Activated T-cell treated with anti-CD3 and anti-CD28 coated beads, Interleukin-2, amount 50 U/mL, for 24 hours (primary cell): ENCODE measurements around the gene AGBL4.

Source experiments
- DNase-seq: peaks from one replicate; pipeline ENCODE4 v3.0.0-alpha.2; 2020
- H3K27ac Mint-ChIP-seq: 2 replicates; pipeline ENCODE4 v1.8.0; 2020; ENCODE audit warnings: mild to moderate bottlenecking, mixed read lengths
- H3K27me3 Mint-ChIP-seq: 2 replicates; pipeline ENCODE4 v1.8.0; 2020; ENCODE audit warnings: mixed read lengths
- H3K36me3 Mint-ChIP-seq: 2 replicates; pipeline ENCODE4 v1.8.0; 2020; ENCODE audit warnings: low read depth, mixed read lengths
- H3K4me1 Mint-ChIP-seq: 2 replicates; pipeline ENCODE4 v1.8.0; 2020; ENCODE audit warnings: low read depth, mixed read lengths
- H3K4me3 Mint-ChIP-seq: 2 replicates; pipeline ENCODE4 v1.8.0; 2020; ENCODE audit warnings: mild to moderate bottlenecking, moderate library complexity, mixed read lengths
- H3K9me3 Mint-ChIP-seq: 2 replicates; pipeline ENCODE4 v1.8.0; 2020; ENCODE audit warnings: mixed read lengths

AGBL4 gene

DNA sequence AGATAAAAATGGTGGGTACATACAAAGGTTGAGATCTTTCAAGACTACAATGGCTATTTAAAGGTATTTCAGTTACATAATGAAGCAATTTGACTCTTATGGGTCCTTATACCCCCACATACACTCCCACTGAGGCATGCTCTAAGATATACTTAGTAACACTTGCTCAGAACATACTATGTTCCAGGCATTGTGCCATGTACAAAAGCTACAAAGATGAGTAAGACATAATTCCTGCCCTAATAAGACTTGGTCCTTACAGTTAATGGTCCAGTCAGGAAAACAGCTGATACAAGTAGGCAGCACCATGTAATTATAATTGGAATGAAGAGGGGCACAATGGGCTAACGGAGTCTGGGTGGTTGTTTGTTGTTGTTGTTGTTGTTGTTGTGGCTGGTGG is 1080.4 kb downstream of the AGBL4 start:
- Mint-ChIP-seq H3K36me3 (no peaks in the 10 kb centered on the region), H3K9me3 (no peaks in the 10 kb centered on the region), H3K4me3 (no peak overlapping the region), H3K27ac (no peak overlapping the region), H3K4me1 (no peaks in the 10 kb centered on the region), H3K27me3 (no peaks in the 10 kb centered on the region)
- no peak for DNase-seq

DNA sequence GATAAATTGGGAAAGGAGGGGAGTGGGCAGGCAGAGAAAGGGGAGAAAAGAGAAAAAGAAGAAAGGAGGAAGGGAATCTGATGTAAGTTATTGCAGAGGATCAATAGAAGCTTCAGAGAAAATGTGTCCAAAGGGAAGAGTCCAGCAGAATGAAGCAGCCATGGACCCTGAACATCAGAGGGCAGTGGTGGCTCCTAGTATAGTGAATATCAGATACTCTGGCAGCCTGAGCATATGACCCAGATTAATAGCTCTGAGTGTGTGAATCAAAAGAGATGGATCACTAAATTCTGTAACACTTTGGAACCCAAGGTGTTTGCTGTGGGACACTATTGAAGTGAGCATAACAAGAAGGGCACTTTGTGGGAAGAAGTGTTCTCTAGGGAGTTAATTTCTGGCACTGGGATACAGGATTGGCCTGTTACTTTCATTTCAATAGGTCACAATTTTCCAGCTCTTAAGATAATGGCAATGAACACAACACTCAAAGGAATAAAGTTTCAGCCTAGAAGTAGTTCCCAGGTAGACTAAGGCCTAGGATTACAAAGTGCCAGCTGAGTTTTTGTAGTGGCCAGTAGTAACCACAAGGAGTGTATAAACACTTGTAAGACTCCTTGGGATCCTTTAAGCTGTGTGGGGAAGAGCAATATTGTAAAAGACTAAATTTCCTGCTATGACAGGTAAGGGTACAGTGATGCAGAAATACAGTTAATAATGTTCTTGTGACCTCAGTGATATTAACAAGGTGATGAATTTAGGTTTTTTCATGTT is 1082.6 kb downstream of the AGBL4 start:
- Mint-ChIP-seq H3K9me3 (no peaks in the 10 kb centered on the region), H3K36me3 (no peaks in the 10 kb centered on the region)

DNA sequence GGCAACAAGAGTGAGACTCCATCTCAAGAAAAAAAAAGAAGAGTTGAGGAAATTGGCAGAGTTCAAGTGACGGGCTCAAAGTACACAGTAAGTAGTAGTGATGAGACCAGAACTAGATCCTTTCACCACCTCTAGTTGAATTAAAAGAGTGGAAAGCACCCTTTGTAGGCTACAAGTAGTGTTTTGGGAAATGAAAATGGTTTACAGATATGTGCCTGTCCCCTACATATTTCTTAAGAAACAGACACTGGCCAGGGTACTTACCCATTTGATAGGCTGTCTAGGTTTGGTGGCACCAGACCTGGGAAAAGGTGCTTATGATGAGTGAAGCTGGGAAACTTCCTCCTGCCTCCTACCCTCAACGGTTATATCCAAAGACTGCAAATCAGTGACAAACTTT is 1083.4 kb downstream of the AGBL4 start:
- Mint-ChIP-seq H3K4me1 (no peaks in the 10 kb centered on the region), H3K9me3 (no peaks in the 10 kb centered on the region), H3K36me3 (no peaks in the 10 kb centered on the region), H3K4me3 (no peak overlapping the region), H3K27ac (no peak overlapping the region), H3K27me3 (peaks cover 4% of the 10 kb centered on the region)
- DNase-seq: no peak

More for the DNA sequence above, 1082.6 kb downstream of the AGBL4 start:
- no peak for DNase-seq
- Mint-ChIP-seq H3K27me3 (peaks cover 2% of the 10 kb centered on the region), H3K4me1 (no peaks in the 10 kb centered on the region), H3K27ac (no peak overlapping the region), H3K4me3 (no peak overlapping the region)

DNA sequence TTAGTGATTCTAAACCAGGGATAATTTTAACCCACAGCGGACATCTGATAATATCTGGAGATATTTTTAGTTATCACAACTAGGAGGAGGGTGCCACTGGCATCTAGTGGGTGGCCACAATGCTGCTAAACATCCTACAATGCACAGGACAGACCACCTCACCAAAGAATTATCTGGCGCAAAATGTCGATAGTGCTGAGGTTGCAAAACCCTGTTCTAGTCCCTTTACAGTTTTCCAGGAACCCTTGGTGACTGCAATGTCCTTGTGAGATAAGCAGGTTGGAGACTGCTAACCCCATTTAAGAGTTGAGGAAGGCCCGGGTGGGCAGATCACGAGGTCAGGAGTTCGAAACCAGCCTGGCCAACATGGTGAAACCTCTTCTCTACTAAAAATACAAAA is 1083.9 kb downstream of the AGBL4 start:
- Mint-ChIP-seq H3K27ac (no peak overlapping the region), H3K36me3 (no peaks in the 10 kb centered on the region), H3K27me3 (peaks cover 7% of the 10 kb centered on the region), H3K9me3 (no peaks in the 10 kb centered on the region), H3K4me1 (no peaks in the 10 kb centered on the region), H3K4me3 (no peak overlapping the region)
- no peak for DNase-seq

DNA sequence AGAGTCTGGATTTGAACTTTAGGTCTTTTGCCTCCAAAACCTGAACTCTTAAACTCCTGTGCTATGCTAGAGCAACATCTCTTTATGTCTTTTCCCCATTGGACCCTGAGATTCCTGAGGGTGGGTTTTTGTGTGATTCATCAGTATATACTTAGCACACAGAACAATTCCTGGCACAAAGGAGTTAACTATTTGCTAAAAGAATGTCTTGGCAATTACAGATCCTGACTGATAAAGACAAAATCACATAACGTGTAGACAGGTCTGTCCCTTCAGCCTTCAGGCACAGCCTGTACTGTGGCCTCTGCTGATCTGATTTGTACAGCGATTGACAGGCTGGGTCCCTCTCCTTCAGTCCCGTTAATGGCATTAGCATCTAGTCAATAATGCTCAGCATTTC is 1084.7 kb downstream of the AGBL4 start:
- H3K4me1 Mint-ChIP-seq: no peaks in the 10 kb centered on the region
- H3K4me3 Mint-ChIP-seq: no peak overlapping the region
- no peaks in the 10 kb centered on the region for H3K9me3 Mint-ChIP-seq
- H3K36me3 Mint-ChIP-seq: no peaks in the 10 kb centered on the region
- H3K27me3 Mint-ChIP-seq: peaks cover 12% of the 10 kb centered on the region
- no peak overlapping the region for H3K27ac Mint-ChIP-seq
- DNase-seq: no peak

DNA sequence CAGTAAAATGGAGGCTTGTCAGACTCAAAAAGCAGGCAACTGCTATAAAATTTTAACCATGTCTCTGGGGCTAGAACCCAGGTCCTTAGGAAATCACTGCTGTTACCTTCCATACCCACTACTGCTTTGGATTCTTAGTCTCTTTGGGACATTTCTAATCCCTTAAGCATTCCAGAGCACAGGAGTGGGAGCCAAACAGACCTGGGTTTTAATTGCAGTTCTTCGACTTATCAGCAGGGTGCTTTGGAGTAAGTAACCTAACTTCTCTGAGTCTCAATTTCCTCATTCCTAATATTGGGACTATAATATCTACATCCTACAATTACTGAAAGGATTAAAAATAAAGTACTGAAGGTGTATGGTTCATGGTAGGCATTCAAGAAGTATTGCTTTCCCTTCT is 1086.0 kb downstream of the AGBL4 start:
- Mint-ChIP-seq H3K9me3 (no peaks in the 10 kb centered on the region), H3K36me3 (no peaks in the 10 kb centered on the region), H3K27ac (no peak overlapping the region), H3K4me3 (no peak overlapping the region), H3K27me3 (peaks cover 16% of the 10 kb centered on the region), H3K4me1 (no peaks in the 10 kb centered on the region)
- DNase-seq: no peak

DNA sequence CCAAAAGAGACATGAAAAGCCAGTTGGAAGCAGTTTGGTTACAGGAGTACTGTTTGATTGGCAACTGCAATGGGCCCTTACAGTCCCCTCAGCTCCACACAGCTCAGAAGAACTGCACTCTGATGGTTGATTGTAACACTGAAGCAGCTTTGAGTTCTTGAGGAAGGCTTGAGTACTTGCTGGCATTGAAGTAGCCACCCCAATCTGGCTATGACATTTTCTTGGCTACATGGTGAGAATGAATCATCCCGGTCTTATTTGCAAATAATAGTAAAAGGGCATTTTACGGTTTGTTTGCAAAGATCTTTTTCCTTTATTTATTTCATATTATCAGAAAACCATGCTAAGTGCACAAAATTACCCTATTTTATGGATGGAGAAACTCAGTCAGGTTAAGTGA is 1087.3 kb downstream of the AGBL4 start:
- H3K9me3 Mint-ChIP-seq: no peaks in the 10 kb centered on the region
- H3K36me3 Mint-ChIP-seq: no peaks in the 10 kb centered on the region
- H3K4me3 Mint-ChIP-seq: no peak overlapping the region
- no peaks in the 10 kb centered on the region for H3K4me1 Mint-ChIP-seq
- no peak overlapping the region for H3K27ac Mint-ChIP-seq
- H3K27me3 Mint-ChIP-seq: peaks cover 16% of the 10 kb centered on the region
- no peak for DNase-seq

DNA sequence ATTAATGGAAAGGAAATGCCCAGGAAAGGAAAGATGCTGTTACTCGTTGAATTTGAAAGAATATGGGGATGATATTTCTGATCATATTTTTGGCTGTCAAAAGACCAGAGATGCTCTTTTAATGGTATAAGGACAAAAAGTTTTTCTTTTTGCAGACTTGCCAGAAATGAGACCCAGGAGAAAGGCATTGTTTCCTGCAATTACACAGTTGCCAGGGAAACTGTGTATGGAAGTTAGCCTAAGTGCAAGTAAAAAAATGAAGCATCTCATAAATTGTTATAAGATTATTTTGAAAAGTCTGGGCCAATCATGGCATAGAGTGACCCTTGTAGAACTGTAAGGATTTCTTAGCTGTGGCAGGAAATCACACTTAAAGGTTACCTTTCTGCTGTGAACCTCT is 1091.4 kb downstream of the AGBL4 start:
- H3K9me3 Mint-ChIP-seq: no peaks in the 10 kb centered on the region
- H3K4me3 Mint-ChIP-seq: no peak overlapping the region
- no peak for DNase-seq
- H3K4me1 Mint-ChIP-seq: no peaks in the 10 kb centered on the region
- no peak overlapping the region for H3K27ac Mint-ChIP-seq
- H3K36me3 Mint-ChIP-seq: no peaks in the 10 kb centered on the region
- peaks cover 16% of the 10 kb centered on the region for H3K27me3 Mint-ChIP-seq

DNA sequence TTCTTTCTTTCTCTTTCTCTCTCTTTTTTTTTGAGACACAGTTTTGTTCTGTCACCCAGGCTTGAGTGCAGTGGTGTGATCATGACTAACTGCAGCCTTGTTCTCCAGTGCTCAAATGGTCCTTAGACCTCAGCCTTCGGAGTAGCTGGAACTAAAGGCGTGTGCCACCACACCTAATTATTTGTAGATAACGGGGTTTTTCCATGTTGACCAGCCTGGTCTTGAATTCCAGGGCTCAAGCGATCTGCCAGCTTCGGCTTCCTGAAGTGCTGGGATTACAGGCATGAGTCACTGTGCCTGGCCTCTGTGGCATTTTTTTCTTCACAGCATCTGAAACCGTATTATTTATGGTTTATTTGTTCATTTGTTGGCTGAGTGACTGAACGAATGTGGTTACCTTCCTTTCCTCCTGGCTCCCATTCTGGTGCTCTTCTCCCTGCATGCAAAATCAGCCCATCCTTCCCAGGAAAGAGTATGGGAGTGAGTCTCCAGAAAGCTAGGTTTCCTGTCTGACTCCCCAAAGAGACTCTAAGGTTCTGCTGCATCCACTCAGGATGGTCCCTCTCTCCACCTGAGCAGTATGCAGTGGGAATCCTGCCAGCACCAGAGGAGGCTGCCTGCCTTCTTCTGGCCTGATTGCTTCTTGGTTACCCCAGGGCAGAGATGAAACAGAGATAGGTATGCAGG is 1092.1 kb downstream of the AGBL4 start:
- no peaks in the 10 kb centered on the region for H3K4me1 Mint-ChIP-seq
- H3K36me3 Mint-ChIP-seq: no peaks in the 10 kb centered on the region
- H3K27ac Mint-ChIP-seq: no peak overlapping the region
- H3K27me3 Mint-ChIP-seq: peaks cover 16% of the 10 kb centered on the region
- H3K9me3 Mint-ChIP-seq: no peaks in the 10 kb centered on the region
- no peak for DNase-seq
- no peak overlapping the region for H3K4me3 Mint-ChIP-seq

DNA sequence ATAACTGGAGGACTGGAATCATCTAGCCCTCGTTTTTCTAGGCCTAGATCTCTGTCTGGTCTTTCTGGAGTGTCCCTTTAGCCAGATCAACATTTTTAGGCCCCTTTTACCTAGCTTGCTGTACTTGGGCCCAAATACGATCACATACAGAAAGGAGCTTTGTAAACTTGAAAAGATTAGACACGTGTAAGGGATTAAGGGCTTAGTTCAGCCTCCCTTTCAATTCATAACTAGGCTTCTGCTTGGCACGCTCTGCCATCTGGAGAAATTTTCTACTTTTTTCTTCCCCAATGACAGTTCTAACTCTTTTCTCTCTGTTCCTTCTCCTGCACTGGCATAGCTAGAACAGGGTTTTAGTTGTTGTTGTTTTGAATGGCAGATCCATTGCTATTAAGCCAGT is 1093.7 kb downstream of the AGBL4 start:
- Mint-ChIP-seq H3K27ac (no peak overlapping the region), H3K9me3 (peaks cover 2% of the 10 kb centered on the region), H3K27me3 (peaks cover 12% of the 10 kb centered on the region), H3K4me1 (no peaks in the 10 kb centered on the region), H3K4me3 (no peak overlapping the region), H3K36me3 (no peaks in the 10 kb centered on the region)
- DNase-seq: no peak

DNA sequence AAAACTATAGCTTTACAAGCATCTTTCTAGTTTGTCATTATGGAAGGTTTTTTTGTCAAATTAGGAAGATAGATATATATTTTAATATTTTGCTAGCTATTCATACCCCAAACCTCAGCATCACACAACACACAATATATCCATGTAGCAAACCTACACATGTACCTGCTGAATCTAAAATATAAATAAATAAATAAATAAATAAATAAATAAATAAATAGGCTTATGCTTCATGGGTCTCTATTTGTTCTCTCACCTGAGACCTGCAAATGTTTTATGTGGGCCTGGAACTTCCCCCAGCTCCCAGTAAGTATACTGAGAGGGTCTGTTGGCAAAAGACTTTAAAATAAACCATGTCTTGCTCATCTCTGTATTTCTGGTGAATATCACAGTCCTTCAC is 1099.7 kb downstream of the AGBL4 start:
- no peak overlapping the region for H3K4me3 Mint-ChIP-seq
- H3K4me1 Mint-ChIP-seq: no peaks in the 10 kb centered on the region
- DNase-seq: no peak
- H3K36me3 Mint-ChIP-seq: no peaks in the 10 kb centered on the region
- H3K27me3 Mint-ChIP-seq: peaks cover 2% of the 10 kb centered on the region
- H3K27ac Mint-ChIP-seq: no peak overlapping the region
- peaks cover 2% of the 10 kb centered on the region for H3K9me3 Mint-ChIP-seq

DNA sequence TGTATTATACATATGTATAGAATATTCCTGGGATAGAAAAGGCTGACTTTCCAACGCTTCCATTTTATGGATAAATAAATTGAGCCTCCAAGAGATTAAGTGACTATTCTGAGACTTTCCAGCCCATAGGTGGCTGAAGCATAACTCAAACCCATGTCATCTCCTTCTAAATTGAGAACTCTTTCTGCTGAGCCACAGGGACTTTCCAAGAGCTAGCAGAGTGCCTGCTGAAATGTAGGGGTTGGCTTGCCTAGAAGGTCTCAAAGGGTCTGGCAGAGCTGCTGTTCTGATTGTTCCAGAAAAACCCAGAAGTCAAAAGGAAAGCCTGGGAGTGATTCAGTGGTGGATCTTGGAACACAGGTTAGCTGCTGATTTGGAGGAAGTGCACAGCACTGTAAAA is 1100.6 kb downstream of the AGBL4 start:
- Mint-ChIP-seq H3K36me3 (no peaks in the 10 kb centered on the region), H3K9me3 (peaks cover 2% of the 10 kb centered on the region), H3K4me1 (no peaks in the 10 kb centered on the region), H3K27ac (no peak overlapping the region), H3K27me3 (peaks cover 2% of the 10 kb centered on the region), H3K4me3 (no peak overlapping the region)
- DNase-seq: no peak

DNA sequence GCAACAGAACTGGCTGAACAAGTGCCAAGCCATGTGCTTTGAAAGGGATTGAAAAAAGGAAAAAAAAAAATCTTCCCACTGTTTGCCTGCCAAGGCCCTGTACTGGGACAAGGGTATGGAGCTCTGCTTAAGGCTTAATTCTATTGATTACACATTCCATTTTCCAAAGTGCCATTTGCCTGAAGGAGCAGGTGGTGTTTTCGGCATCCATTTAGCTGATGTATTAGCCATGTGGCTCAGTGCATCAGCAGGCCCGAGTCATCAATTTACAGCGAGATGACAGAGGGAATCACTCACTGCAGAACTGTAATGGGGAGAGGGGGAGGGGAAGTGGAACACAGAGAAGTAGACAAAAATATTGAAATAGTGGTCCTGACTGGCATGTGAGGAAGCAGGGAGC is 1102.9 kb downstream of the AGBL4 start:
- DNase-seq: no peak
- Mint-ChIP-seq H3K4me3 (no peak overlapping the region), H3K27ac (no peak overlapping the region), H3K4me1 (no peaks in the 10 kb centered on the region), H3K9me3 (peaks cover under 1% of the 10 kb centered on the region), H3K27me3 (peaks cover 4% of the 10 kb centered on the region), H3K36me3 (no peaks in the 10 kb centered on the region)

DNA sequence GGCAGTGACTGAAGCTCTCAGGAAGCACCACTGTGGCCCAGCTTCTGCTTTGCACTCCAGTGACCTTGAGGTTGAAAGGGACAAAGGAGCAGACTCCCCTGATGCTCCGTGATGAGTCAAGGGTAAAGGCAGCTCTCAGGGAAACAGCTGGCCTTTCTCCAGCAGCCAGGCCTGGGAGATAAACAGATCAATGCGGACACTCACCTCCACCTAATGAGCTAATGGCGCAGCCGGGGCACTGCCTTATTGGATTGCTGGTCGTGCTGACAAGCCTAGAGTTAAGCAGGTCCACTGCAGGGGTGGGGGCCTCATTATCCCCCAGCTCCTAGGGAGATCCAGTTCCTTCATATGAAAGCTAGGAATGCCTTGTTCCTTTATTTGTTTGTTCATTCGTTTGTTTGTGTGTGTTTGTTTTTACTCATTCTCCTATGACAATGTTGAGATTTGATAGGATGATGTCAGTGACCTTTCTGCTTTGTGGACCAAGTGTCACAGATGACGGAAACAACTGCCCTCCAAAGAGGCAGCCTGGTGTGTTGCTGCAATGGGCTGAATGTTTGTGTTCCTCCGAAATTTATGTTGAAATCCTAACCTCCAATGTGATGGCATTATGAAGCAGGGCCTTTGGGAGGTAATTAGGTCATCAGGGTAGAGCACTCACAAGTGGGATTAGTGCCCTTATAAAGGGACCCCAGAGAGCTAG is 1105.7 kb downstream of the AGBL4 start:
- H3K9me3 Mint-ChIP-seq: no peaks in the 10 kb centered on the region
- H3K36me3 Mint-ChIP-seq: no peaks in the 10 kb centered on the region
- DNase-seq: no peak

DNA sequence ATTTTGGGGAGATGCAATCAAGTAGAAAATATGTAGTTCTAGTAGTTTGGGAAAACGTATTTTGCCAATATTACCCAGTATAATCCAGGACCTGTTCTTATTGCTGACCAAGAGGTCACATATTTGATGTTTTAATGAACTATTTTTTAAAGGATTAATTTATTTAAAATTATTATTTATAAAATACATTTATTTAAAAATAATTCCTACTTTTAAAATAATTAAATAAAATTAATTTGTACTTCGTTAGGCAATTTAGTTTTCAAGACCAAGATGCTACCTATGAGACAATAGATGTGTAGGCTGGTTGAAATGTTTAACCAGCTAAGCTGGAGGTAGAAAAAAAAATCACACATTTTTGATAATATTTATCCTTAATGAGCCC is 1106.7 kb downstream of the AGBL4 start:
- Mint-ChIP-seq H3K4me1 (no peaks in the 10 kb centered on the region), H3K4me3 (no peak overlapping the region), H3K36me3 (no peaks in the 10 kb centered on the region), H3K27ac (no peak overlapping the region), H3K9me3 (no peaks in the 10 kb centered on the region), H3K27me3 (peaks cover 3% of the 10 kb centered on the region)
- no peak for DNase-seq

More for the DNA sequence above, 1105.7 kb downstream of the AGBL4 start:
- Mint-ChIP-seq H3K27ac (no peak overlapping the region), H3K27me3 (peaks cover 3% of the 10 kb centered on the region), H3K4me3 (no peak overlapping the region), H3K4me1 (no peaks in the 10 kb centered on the region)
